ENCODE measurements around the gene TTC31.

Gene TTC31

GRCh38 chr2:74488643-74489481, 6.0 kb downstream of the TTC31 start:
- no peak for DNase-seq (ENCODE audit: low spot score)

DNA sequence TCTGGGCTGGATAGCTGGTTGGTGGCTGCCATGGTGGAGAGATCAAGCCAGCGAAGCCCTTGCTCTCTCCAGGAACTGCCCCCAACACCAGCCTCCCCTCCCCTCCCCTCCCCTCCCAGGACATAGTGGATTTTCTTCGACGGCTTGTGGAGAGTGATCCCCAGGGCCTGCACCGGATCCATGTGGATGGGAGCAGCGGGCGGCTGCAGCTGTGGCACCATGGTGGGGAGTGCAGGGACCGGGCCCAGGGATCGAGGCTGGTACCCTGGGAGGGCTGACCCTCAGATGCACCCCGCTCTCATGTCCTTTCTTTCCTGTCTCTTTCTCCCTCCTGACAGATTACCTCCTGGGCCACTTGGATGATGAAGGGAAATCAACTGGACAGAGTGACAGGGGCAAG, 7.0 kb downstream of the TTC31 start:
- no peak for DNase-seq (ENCODE audit: low spot score)

DNA sequence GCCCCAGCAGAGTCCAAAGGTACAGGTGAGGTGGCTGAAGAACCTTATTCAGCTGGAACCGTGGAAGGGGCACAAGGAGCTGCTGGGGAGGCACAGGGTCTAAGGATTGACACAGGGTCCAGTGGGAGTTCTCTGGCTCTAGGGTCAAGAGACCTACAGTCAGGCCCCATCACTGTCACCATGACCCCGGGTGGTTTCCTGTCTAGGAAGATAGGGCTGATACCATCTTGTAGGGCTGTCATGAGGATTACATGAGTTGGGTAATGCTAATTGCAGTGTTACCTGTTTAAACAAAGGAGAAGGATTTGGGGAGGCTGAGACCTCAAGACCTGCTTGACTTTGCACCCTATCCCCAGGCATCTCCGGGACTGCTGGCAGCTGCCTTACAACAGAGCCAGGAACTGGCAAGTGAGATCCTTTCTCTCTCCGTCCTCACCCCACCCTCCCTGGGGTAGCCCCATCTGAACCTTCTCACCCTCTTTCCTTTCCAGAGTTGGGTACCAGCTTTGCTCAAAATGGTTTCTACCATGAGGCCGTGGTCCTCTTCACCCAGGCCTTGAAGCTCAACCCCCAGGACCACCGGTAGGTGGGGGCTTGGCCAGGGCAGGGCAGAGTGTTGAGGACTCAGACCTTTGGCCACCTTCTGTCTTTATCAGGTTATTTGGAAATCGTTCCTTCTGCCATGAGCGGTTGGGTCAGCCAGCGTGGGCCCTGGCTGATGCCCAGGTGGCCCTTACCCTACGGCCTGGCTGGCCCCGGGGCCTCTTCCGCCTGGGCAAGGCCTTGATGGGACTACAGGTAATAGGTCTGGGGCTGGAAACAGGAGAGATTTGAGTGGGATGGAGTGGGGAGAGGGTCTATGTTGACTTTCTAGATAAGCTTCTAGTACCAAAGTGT, 9.0 kb downstream of the TTC31 start:
- DNase-seq (ENCODE audit: low spot score): no peak

DNA sequence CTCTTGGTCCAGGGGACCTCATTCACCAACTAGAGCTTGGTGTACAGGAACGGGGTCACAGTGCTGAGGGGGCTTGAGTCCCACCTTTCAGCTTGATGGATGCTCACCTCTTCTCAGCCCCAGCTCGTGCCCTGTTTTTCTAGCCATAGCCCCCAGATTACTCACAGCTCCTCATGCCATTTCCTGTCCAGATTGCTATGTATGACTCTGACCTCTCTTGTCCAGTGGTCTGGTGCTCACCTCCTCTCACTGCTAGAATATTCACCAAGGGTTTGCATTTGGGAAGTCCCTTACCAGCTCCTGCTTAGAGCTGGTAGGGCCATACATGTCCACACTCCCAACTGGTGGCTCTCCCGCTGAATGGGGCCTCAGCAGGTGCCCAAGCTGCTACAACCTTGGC, 10.7 kb downstream of the TTC31 start:
- DNase-seq (ENCODE audit: low spot score): no peak

GRCh38 chr2:74495440-74495839, 12.6 kb downstream of the TTC31 start:
- no peak for DNase-seq (ENCODE audit: low spot score)

DNA sequence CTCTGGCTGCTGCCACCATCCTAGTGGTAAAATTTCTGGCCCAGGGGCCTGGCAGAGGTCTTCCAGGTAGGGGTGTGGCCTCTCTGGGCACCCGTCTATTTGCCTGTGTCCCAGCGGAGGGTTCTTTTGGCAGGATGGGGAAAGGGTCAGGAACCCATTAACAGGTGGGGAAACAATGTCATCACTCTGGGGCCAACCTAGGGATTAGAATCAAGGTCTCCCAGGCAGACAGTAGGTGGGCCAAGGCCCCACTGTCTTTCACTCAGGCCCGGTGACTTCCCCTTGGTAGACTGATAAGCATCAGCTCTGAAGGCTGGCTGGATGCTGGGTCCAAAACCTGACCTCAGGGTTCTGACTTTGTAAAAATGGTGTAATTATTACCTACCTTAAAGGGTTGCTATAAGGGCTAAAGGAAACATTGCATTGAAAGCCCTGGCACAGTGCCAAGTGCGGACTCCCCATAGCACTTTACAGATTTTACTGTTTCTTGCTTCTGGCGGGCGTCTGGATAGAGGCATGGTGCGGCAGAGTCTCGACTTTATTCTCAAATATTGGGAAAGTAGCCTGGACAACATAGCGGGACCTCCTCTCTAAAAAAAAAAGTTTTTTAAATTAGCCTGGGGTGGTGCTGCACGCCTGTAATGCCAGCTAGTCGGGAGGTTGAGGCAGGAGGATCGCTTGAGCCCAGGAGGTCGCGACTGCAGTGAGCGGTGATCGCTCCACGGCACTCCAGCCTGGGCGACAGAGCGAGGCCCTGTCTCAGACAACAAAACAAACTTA, 14.3 kb downstream of the TTC31 start:
- DNase-seq (ENCODE audit: low spot score): no peak

DNA sequence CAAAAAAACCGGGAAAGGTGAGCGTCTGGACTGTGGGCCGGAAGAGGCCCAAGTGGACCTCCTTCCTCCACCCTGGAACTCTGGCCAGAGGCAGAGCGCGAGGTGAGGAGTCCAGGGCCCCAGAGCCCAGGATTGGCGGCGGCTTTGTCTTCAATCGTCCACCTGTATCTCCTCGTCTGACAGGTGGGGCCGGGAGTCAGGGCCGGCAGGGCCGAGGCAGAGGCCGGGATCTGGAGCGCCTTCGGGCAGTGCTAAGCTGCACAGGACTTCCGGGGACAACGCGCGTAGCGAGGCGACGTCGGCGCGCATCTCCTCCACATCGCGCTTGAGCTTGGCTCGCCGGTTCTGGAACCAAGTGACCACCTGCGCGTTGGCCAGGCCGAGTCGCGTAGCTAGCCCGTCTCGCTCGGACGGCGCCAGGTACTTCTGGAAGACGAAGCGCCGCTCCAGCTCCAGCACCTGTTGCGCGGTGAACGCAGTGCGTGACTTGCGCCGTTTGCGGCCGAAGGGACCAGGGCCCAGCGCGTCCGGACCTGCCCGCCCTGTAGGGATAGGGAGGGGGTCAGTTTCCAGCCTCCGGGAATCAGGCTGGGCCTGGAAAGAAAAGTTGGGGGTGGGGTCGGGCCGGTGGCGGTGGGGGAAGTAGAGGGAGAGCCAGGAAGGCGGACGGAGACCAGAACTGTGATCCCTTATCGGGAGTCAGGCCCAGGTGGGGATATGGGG, 15.1 kb downstream of the TTC31 start:
- DNase-seq (ENCODE audit: low spot score): no peak

DNA sequence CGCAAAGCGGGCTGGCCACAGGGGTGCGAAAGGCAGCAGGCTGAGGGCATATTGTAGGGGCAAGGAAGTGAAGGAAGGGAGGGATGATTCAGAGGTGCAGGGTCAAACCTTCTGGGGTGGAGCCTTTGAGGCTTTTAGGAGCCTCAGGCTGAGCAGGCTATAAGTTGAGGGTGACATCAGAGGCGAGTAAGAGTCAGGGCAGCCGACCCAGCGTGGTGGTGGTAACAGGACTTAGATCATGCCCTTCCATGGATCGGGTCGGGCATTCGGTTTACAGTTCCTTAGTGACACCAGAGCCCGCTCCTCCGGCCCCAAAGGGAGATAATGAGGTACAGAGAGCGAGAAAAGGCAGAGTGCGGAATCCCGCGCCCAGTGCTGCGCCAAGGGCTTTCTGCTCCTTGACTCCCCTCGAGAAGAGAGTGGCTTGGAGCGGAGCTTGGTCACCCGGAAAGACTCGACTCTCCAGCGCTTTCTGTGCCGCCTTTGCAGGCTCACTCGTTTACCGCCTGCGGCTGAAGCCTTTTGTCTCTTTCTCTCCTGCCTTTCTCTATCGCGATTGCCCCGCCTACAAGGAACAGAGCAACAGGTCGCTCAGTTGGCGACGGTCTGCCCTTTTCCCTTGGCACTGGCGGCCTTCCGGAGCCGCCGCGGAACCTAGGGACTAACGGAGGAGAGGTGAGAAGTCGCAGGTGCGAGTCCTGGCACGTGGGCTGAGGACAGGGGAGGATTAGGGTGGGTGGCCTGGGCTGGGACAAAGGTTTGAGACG, 15.8 kb downstream of the TTC31 start:
- DNase-seq (ENCODE audit: low spot score): no peak

DNA sequence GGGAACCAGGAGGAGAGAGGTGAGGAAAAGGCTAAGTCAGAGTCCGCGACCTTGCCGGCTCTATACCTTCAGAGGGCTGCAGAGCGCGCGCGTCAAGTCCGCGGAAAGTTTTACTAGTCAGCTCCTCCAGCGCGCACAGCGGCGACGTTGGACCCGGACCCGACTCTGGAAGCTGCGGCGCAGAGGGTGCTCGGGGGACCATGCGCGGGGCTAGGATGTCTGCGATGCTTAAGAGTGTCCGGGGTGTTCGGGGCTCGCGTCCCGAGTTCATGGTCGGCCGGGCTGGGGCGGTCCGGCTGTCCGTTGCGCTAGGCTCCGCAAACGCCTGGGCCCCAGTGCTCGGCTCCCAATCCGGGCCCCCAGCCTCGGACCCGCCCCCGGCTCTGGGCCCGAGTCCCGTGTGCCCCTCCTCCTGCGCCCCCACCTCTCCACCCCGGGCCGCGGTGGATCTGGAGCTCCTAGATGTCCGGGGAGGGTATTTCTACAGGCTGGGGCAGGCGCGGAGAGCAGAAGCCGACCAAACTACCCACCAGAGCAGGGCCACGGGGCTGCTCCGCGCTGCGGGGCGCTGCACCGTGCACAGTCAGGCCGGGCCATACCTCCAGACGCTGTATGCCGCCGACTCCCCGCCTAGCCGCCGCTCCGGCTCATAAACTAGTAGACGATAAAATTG, 16.5 kb downstream of the TTC31 start, which contains the start of gene LBX2:
Gene LBX2 (minus strand): TSS at position 337 of the 673 bp plus-strand sequence. CDS start 66 bp downstream, at position 271.
- peak; percentile 56 for DNase-seq (ENCODE audit: low spot score)

DNA sequence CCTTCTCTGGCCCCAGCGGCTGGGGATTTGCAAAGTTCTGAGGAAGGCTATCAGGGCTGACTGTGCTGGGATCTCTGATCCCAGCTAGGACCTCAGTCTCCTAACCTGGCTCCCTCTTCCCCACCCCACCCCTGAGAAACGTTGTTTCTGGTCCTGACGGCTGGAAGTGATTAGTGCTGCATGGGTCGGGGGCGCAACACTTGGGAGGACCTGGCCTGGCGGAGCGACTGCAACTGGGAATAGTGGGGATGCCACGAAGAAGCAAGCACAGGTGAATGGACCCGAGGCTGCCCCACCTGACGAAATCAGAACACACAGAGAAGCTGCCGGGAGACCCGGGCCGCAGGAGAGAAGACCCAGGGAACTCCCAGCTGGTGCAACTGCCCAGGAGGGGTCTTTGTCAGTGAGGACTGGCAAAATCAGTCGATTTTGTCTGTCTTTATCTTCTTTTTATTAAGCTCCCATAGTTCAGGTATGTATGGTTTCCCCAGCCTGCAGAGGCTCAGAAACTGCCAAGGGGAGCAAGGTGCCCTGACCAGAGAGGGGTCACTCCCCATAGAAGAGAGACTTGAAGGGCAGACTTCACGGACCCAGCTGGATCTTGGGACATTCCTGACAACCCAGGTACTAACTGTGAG, 17.2 kb downstream of the TTC31 start:
- DNase-seq (ENCODE audit: low spot score): no peak

DNA sequence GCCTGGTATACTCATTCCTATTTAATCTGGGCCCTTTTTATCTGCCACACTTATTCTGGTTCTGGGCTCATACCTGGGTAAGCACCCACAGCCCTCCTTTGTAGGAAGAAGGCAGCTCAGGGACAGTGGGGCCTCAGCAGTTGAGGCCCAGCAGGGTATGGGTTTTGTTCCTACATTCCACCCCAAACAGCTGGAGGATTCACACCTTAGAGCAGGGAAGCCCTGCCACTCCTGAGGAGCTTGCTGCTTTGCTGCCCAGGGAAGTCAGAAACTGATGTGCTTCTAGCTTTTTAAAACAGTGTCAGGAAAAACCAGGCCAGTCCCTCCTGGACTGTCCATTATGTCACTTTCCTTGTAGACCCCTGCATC, 17.7 kb downstream of the TTC31 start:
- no peak for DNase-seq (ENCODE audit: low spot score)

DNA sequence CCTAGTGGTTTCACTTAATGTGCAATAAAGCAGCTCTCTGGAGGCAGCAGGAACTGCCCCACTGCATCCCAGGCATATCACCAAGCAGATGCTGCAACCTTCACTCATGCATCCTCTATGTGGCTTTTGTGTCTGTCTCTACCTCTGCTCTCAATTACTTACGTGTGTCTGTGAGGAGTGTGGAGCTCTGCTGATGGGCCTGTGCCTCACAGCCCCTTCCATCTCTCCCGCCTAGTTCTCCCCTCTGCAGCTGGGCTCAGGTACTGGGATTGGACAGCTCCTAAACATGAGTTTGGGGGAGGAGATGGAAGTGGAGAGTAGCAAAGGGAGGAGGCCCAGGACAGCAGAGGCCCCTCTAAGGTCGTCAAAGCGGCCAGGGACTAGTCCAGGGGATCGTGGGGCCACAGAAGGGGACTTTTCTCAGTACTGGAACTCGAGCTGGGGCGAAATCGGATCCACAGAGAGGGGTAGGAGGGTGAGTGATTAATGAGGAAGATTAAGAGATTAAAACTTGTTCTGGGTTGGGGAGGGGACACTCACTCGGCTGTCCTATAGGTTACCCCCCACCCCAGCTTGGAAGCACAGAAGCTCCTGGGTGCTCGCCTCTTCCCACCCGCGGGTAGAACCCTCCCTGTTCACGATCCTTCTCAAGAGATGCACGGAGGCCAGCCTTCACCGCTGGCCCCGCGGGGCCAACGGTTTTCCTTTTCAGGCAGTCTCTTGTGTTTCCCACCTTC, 18.6 kb downstream of the TTC31 start:
- DNase-seq (ENCODE audit: low spot score): no peak

DNA sequence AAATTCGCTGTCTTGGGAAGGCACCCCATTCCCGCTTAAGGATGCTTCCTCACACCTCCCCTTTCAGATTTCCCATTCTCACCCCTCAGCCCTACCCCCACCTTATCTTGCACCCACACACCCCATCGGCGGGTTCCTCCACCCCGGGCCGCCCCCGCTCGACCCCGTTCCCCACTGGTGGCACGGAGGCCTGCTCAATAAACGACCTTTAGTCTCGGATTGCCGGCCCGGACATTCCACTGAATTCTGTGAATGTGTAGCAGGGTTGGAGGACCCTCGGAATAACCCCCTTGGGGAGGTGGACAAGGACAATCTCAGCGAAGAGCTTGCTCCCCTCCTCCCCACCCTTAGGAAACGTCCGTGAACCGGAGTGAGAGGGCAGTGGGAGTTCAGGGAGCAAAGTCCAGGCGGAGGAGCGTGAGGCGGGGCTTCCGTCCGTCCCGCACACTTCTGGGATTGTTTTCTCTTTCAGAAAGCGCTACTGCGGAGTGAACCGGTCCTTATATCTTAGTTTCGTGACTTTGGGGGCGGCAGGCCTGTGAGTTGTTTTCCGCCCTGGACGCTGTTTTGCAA, 19.4 kb downstream of the TTC31 start:
- peak; percentile 91 for DNase-seq (ENCODE audit: low spot score)

DNA sequence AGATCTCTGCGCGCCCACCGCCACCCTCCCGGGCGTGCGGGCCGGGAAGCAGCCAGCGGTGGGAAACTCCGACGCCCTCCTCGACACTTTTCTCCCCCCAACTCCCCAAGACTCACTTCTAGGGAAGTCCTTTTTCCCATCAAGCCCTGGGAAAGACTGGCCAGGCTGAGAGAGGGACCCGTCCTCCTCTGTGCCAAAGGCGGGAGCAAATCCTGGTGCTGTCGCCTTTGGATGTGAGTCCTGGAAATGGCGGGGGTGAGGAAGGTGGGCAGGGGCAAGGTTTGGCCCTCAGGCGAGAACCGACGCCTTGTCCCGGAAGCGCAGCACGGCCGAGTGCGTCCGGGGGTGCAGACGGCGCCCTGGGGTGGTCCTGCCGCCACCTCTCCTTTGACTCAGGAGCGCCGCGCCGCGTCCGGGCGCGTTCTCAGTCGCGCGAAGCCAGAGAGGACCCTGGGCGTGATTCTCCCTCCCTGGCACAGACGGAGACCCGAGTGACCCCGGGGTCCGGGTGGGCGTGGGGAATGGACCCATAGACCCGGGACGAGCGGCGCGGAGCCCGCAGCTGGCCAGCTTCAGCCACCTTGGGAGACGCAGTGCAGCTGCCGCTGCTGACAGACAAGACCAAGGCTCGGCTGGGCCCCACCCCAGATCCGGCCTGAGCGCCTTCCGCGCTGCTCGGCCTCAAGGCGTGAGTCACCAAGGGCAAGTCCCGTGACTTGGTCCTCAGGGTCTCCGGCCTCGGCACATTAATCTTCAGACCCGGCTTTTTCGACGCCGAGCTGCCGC, 20.0 kb downstream of the TTC31 start:
- peak; percentile 59 for DNase-seq (ENCODE audit: low spot score)

DNA sequence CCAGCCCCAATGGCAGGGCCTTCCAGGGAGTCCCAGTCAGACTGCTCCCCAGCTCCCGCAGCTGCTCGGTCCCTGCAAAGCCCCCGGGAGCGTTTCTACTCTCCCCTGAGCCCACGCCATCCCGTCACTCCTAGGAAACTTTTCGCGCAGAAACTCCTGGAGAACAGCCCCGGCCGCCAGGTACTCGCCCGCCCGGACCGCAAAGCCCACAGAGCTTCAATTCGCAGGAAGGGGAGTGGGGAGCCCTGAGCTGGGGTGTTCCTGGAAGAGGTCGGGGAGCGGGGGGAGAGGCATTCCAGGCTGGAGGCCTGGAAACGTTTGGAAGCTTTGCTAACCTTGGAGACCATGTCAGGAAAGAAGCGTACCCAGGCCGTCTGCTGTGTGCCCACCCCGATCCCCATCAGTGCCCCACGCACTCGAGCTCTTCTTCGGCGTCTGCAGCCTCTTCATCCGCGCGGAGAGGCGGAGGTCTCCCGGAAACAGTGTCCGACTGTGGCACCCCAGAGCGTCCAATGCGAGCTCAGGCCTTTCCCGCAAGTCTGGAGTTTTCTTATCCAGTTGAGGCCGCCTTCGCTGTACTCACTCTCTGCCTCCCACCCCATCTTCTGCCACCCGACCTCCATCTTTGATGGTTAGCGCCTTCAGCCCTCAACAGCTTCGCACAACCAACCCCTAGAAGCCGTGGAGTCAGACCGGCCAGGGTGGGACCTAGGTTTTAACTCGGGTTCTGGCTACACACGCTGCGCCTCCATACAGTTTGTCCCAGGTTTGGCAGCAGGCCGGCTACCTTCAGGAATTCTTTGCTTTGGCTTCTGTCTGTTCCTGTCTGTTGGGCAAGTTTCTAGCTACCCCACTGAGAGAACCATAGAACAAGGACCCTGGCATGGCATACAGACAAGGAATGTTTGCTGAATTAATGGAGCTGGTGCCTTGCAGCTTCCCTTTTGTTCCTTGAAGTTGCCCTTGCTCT, 20.9 kb downstream of the TTC31 start:
- no peak for DNase-seq (ENCODE audit: low spot score)

DNA sequence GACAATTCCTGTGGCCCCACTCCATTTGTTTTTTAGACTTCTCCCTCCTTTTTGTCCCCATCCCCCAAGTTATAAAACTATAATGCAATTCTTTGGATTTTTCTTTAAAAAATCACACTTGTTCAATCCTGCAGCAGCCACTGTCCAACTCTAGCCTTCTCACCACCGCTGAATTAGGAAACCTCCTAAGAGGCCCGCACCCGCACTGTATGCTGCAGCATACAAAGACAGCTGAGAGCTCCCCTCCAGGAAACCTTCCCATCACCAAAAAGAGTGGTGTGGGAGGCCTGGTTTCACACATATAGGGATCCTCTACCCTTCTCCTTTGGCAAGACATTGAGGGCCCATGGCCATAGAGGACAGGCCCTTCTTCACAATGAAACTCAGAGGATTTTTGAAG, 21.7 kb downstream of the TTC31 start:
- no peak for DNase-seq (ENCODE audit: low spot score)
